Fibroblast of mammary gland (primary cell): ENCODE measurements around the gene TOX2.

Experiments used
- DNase-seq: peaks from one replicate; pipeline ENCODE4 v3.0.0-alpha.2; 2010; ENCODE audit warnings: low read depth
- H3K4me3 ChIP-seq: 2 replicates; pipeline ENCODE4 v1.5.1; 2011; ENCODE audit warnings: low read depth, mild to moderate bottlenecking, low read length, moderate library complexity; ENCODE audit not compliant: control insufficient read depth
- CTCF ChIP-seq: conservative IDR thresholded peaks from 2 replicates; pipeline ENCODE4 v1.5.1; 2011; ENCODE audit warnings: low read depth, low read length, inconsistent platforms; ENCODE audit not compliant: control insufficient read depth, insufficient read depth

Gene TOX2

GRCh38 chr20:44065401-44066340, 151.0 kb downstream of the TOX2 start:
- no peak for DNase-seq
- no peak overlapping the region for H3K4me3 ChIP-seq
- no peak for TF ChIP-seq CTCF

- no peak for TF ChIP-seq CTCF
These were observed 152.3 kb downstream of the TOX2 start for GRCh38 chr20:44066645-44067606.

GRCh38 chr20:44067650-44068081, 153.0 kb downstream of the TOX2 start:
- DNase-seq, result no peak
- TF ChIP-seq CTCF, result no peak
- H3K4me3 ChIP-seq, result no peak overlapping the region

More at GRCh38 chr20:44066645-44067606, 152.3 kb downstream of the TOX2 start:
- no peak overlapping the region for H3K4me3 ChIP-seq
- no peak for DNase-seq

- TF ChIP-seq CTCF, result no peak
- DNase-seq, result no peak
- H3K4me3 ChIP-seq, result no peak overlapping the region
These were observed 153.9 kb downstream of the TOX2 start for GRCh38 chr20:44068316-44069201.

- TF ChIP-seq CTCF, result no peak
- no peak for DNase-seq
- no peak overlapping the region for H3K4me3 ChIP-seq
These were observed 154.8 kb downstream of the TOX2 start for GRCh38 chr20:44069203-44070011.
